Islet of Langerhans (tissue), 1 donor: ENCODE results near the gene DSCAML1.

Experiments
- FAIRE-seq: peaks from one replicate; lab custom pipeline; 2011; peaks lifted over from hg19 to GRCh38; lab: Jason Lieb, UNC

The DSCAML1 gene

GRCh38 chr11:117396970-117397369 lies 400.0 kb downstream of the DSCAML1 start:
- no peak for FAIRE-seq

- FAIRE-seq: no peak
Observed at GRCh38 chr11:117395476-117395875, 401.5 kb downstream of the DSCAML1 start.

GRCh38 chr11:117394221-117394925 lies 402.6 kb downstream of the DSCAML1 start:
- FAIRE-seq: no peak

- no peak for FAIRE-seq
Observed at GRCh38 chr11:117392979-117393378, 404.0 kb downstream of the DSCAML1 start.

- no peak for FAIRE-seq
Observed at GRCh38 chr11:117392001-117392690, 404.9 kb downstream of the DSCAML1 start.

- no peak for FAIRE-seq
Observed at GRCh38 chr11:117391181-117391580, 405.8 kb downstream of the DSCAML1 start.

- no peak for FAIRE-seq
Observed at GRCh38 chr11:117390743-117391142, 406.3 kb downstream of the DSCAML1 start.

GRCh38 chr11:117387992-117388755 lies 408.8 kb downstream of the DSCAML1 start:
- no peak for FAIRE-seq

- no peak for FAIRE-seq
Observed at GRCh38 chr11:117385906-117386305, 411.1 kb downstream of the DSCAML1 start.

- FAIRE-seq: no peak
Observed at GRCh38 chr11:117385471-117385870, 411.5 kb downstream of the DSCAML1 start.

- FAIRE-seq: no peak
Observed at GRCh38 chr11:117384045-117384444, 413.0 kb downstream of the DSCAML1 start.

GRCh38 chr11:117382746-117383145 lies 414.3 kb downstream of the DSCAML1 start:
- FAIRE-seq: no peak

- no peak for FAIRE-seq
Observed at GRCh38 chr11:117381481-117382387, 415.3 kb downstream of the DSCAML1 start.

GRCh38 chr11:117380676-117381075 lies 416.3 kb downstream of the DSCAML1 start:
- no peak for FAIRE-seq

- no peak for FAIRE-seq
Observed at GRCh38 chr11:117378976-117379865, 417.8 kb downstream of the DSCAML1 start.
